Measurements from ENCODE around the gene SLC10A2. TPM values are rescaled to one million over a fixed set of nuclear protein-coding genes. Genes with fewer than 3 reads are reported as not detected.

Gene SLC10A2
- total RNA-seq, 4 donors from 2014 or later = not detected

GRCh38 chr13:103067751-103068555 lies 1.7 kb upstream of the SLC10A2 start:
- H3K4me1 ChIP-seq = no peaks in the 10 kb centered on the region
- no peak for TF ChIP-seq EP300 (IDR thresholded peaks at IDR 0.05)
- no peak for TF ChIP-seq CTCF (IDR thresholded peaks at IDR 0.05)
- TF ChIP-seq POLR2A (IDR thresholded peaks at IDR 0.05) = no peak
- H3K9me3 ChIP-seq = no peaks in the 10 kb centered on the region
- no peaks in the 10 kb centered on the region for H3K27me3 ChIP-seq
- peak overlapping the region in 1 of 4 donors; percentile 4 for H3K27ac ChIP-seq
- H3K4me3 ChIP-seq = no peak overlapping the region
- H3K36me3 ChIP-seq = no peaks in the 10 kb centered on the region
- WGBS, 2 donors = 68 to 70% methylated on average over 7 of the region's 7 CpGs
- DNase-seq (ENCODE audit: low spot score in 2 of 2) = no peak

GRCh38 chr13:103066781-103067345 lies 646 bp upstream of the SLC10A2 start:
- Histone ChIP-seq H3K4me3 (no peak overlapping the region), H3K36me3 (no peaks in the 10 kb centered on the region), H3K27ac (no peak overlapping the region), H3K27me3 (no peaks in the 10 kb centered on the region), H3K9me3 (no peaks in the 10 kb centered on the region), H3K4me1 (no peaks in the 10 kb centered on the region)
- no peak for DNase-seq (ENCODE audit: low spot score in 2 of 2)
- TF ChIP-seq EP300 (IDR thresholded peaks at IDR 0.05) (no peak), POLR2A (IDR thresholded peaks at IDR 0.05) (no peak), CTCF (IDR thresholded peaks at IDR 0.05) (no peak)
- 38 to 44% methylated on average over 3 of the region's 3 CpGs for WGBS, 2 donors

GRCh38 chr13:103063376-103063775 lies 2.8 kb downstream of the SLC10A2 start:
- peak overlapping the region in 1 of 4 donors; percentile 3 for H3K4me3 ChIP-seq
- H3K27ac ChIP-seq = no peak overlapping the region
- no peaks in the 10 kb centered on the region for H3K27me3 ChIP-seq
- WGBS, 2 donors = 87 to 97% methylated on average over 4 of the region's 4 CpGs
- H3K36me3 ChIP-seq = no peaks in the 10 kb centered on the region
- TF ChIP-seq POLR2A (IDR thresholded peaks at IDR 0.05) (no peak), EP300 (IDR thresholded peaks at IDR 0.05) (no peak), CTCF (IDR thresholded peaks at IDR 0.05) (no peak)
- H3K4me1 ChIP-seq = no peaks in the 10 kb centered on the region
- H3K9me3 ChIP-seq = no peaks in the 10 kb centered on the region
- DNase-seq (ENCODE audit: low spot score in 2 of 2) = no peak

GRCh38 chr13:103062079-103062478 lies 4.1 kb downstream of the SLC10A2 start:
- Histone ChIP-seq H3K27ac (no peak overlapping the region), H3K4me3 (no peak overlapping the region), H3K4me1 (no peaks in the 10 kb centered on the region), H3K27me3 (no peaks in the 10 kb centered on the region), H3K9me3 (peaks cover 0 to 7% (median 0%) of the 10 kb centered on the region in 4 donors), H3K36me3 (no peaks in the 10 kb centered on the region)
- DNase-seq (ENCODE audit: low spot score in 2 of 2) = no peak
- 75 to 86% methylated on average over 2 of the region's 2 CpGs for WGBS, 2 donors
- no peak for TF ChIP-seq EP300 (IDR thresholded peaks at IDR 0.05)
- no peak for TF ChIP-seq POLR2A (IDR thresholded peaks at IDR 0.05)
- TF ChIP-seq CTCF (IDR thresholded peaks at IDR 0.05) = no peak

- Histone ChIP-seq H3K9me3 (peaks cover 0 to 23% (median 0%) of the 10 kb centered on the region in 4 donors), H3K4me3 (no peak overlapping the region), H3K4me1 (no peaks in the 10 kb centered on the region), H3K27ac (no peak overlapping the region), H3K27me3 (no peaks in the 10 kb centered on the region), H3K36me3 (no peaks in the 10 kb centered on the region)
- 81 to 91% methylated on average over 2 of the region's 2 CpGs for WGBS, 2 donors
- no peak for DNase-seq (ENCODE audit: low spot score in 2 of 2)
- TF ChIP-seq POLR2A (IDR thresholded peaks at IDR 0.05) = no peak
- no peak for TF ChIP-seq EP300 (IDR thresholded peaks at IDR 0.05)
Observed at GRCh38 chr13:103056008-103056407, 10.2 kb downstream of the SLC10A2 start.

Data from tibial nerve (tissue), 4 donors.